GM19438 (cell line): ENCODE data around the gene TNIP1.
A peak's percentile ranks its signal among the peaks of the same experiment; 100 is the strongest.

Source experiments
- ATAC-seq: cut with Tn5 transposase; IDR thresholded peaks from one replicate; pipeline ENCODE4 v1.9.1; 2021; ENCODE audit warnings: low read depth; ENCODE audit not compliant: unreplicated experiment

Gene TNIP1

DNA sequence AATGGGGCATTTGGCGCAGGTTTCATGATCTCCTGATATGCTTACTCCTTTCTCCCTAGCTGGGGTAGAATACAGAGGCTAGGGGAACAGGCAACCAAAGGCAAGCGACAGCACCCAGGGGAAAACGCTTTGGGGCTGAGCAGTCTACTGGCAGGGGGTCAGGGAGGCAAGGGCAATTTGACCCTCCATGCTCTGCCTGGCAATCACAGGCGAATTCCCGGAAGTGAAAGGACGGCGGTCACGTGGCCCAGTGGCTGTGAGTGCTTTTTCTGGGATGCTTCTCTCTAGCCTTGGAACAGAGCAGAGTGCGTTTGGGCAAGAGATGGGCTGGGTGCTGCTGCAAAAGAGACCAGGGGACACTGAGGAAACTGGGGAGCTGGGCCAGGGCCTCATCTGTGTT is 54.7 kb downstream of the TNIP1 start:
- ATAC-seq, result no peak

DNA sequence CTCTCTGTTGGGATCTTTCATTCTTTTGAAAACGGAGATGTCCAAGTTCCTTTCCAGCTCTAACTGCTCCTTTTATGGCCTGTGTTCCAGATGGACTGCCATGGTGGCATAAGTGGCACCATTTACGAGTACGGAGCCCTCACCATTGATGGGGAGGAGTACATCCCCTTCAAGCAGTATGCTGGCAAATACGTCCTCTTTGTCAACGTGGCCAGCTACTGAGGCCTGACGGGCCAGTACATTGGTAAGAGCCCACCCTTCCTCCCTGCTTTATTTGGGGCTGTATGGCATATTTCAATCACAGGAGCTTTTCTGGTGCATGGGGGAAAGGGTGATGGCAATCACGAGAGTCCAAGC is 55.6 kb downstream of the TNIP1 start:
- ATAC-seq, result no peak

DNA sequence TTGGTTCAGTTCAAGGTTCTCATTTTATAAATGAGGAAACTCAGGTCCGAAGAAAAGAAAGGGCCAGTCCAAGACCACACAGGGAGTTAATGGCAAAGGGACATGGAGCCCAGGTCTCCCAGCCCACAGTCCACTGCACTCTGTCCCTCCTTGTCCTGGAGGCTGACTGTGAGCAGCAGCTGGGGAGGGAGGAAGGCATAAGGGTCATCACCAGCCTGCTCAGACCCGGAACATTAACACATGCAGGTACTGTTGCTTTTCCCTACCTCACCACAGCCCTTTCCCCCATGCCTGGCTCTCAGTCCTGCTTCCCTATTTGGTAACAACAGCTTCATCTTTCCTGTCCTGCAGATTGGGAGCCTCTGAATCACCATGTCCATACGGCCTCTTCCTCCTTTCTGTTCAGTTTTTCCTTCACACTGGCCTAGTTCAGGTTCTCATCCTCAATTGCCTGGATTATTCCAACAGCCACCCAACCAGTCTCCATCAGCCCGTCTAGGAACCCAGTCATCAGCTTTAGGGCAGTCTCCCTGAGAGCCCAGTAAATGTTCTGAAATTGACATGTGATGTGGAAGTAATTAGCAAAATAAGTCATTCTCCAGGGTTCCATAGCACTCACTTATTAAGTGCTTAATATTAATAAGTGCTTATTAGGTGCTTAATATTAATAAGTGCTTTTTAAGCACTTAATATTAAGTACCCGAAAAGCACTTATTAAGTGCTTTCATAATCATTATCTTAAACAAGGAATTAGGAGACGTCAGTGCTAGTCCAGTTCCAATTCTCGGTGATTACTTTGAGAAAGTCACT is 56.2 kb downstream of the TNIP1 start:
- ATAC-seq, result no peak

DNA sequence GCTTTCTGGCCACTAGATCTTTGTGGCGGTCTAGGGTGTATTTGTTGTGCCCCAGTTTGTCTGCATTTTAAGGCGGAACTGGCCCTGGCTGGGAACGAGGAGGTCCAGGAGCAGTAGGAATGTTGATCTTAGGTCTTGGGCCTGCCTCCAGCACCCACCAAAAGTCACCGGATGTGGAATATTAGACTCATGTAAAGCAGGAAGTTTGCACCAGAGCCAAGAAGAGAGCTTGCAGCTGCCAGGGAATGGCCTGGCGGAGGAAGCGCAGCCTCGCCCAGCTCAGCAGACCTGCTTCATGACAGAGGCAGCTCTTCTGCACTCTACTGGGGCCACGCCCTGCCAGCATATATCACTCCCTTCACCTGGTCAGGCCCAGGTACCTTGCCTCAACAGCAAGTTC is 57.2 kb downstream of the TNIP1 start:
- ATAC-seq, result no peak

DNA sequence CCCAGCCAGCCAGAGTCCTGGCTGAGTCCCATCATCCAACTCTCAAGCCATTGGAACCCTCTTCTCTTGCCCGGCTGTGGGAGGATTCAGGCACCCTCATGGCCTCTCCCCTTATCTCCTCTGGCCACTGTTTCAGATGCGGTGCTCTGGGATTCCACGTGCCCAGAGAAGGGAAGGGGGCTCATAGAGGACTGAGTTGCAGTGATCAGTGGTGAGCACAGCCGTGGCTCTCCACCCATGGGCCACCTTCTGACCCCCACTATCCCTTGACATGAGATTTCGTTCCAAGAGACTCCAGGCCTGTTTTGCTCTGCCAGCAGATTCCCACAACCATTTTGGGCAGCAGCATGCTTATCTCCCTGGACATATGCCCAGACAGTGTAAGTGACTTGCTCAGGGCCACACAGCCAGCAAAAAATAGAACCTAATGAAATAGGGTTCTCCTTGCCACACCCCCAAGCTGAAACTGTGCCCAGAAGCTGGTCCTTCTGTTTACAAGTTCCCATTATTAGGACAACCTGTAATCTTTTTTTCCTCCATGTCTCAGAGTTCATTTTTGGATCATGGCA is 57.7 kb downstream of the TNIP1 start:
- no peak for ATAC-seq

DNA sequence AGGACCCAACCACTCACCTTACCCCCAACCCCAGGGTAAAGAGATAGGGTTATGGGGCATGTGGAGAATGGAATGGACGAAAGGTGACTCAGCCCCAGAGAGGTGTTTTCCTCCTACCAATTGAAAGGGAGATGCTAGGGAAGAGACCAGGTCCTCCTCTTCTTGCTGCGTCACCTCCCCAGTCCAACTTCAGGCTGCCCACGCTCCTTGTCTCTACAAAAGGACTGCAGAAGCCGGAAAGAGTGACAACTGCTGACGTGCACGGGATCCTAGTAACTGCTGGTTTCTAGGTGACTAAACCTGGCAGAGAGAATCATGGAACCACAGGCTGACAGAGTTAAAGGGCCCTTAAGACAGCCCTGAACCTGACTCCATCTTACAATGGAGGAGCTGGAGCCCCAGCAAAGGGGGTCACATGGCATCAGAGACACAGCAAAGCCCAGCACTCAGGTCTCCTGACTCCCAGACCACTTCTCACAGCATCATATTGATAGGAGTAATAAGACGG is 58.3 kb downstream of the TNIP1 start:
- no peak for ATAC-seq

DNA sequence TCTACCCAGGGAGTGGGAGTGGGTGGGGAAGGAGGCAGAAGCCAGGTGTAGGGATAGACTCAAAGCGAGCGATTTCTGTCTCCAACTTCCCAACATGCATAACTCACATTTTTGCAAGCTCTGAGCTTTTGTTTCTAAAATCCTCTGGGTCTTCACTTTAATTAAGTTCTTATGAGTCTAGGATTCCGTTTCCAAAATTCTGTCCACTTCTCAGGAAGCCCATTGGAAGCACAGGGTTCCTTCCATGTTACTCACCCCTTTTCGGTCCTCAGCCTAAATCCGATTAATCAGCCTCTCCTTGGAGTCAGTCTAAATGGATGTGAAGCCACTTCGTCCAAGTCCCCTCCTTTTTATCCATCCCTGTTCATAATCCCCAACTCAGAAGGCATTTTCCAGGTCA is 59.1 kb downstream of the TNIP1 start:
- ATAC-seq, result no peak

DNA sequence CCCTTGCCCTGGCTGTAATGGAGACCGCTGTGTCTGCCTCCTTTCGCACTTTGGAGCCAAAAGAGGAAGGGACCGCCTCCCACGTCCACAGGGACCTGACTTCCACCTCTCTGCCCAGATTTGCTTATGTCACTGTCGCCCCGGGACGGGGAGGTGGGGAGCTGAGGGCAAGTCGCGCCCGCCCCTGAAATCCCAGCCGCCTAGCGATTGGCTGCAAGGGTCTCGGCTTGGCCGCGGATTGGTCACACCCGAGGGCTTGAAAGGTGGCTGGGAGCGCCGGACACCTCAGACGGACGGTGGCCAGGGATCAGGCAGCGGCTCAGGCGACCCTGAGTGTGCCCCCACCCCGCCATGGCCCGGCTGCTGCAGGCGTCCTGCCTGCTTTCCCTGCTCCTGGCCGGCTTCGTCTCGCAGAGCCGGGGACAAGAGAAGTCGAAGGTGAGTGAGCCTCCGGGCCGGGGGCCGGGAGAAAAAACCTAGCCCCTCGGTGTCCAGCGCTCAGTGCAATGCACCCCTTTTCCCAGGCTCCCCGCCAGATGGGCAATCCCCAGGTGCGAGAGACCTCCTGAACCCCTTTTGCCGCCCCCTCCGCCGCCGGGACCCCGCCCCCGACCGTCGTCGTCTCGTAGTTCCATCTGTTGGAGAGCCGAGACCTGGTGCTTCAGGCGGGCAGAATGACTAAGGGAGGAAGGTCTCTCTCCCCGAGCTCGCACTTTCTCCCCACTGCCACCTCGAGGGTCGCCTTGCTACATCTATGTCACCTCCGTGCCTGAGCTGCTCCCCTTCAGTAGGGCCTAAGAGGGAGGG is 60.3 kb downstream of the TNIP1 start, which contains the start of gene GPX3:
Gene GPX3 (plus strand): TSS at position 288 of the 807 bp plus-strand sequence. CDS start 64 bp downstream, at position 352.
- peak; percentile 61 for ATAC-seq

DNA sequence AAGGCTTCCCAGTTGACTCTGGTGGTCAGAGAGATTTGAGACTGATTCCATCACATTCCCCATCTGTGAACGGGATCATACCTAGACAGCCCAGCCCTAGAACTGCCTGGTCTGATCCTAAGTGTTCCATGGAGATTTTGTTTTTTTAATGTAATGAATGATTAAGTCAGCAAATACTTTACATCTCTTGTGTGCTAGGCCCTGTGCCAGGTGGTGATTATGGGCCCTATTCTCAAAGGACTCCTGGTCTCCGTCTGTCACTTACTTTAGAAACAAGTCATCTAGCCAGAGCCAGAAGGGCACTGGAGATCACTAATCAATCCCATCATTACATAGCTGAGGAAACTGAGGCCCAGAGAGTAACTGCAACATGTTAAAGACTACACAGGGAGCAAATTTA is 61.5 kb downstream of the TNIP1 start:
- ATAC-seq, result no peak

DNA sequence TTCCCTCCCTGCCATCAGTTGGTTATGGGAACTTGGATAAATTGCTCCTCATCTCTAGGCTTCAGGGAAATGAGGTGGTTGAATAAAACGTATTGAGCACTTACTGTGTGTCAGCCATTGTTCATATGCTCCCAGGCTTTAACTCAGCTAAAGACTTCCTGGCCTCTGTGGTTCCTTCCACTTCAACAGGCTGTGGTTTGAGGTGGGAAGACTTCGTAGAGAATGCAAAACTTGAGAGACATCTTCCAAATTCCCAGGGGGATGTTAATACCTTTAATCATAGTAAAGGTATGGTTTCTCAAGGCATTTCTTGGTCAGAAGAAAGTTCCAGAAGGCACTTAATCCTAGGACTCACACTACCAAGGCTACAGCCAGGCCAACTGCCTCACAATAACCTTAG is 62.0 kb downstream of the TNIP1 start:
- ATAC-seq, result no peak

DNA sequence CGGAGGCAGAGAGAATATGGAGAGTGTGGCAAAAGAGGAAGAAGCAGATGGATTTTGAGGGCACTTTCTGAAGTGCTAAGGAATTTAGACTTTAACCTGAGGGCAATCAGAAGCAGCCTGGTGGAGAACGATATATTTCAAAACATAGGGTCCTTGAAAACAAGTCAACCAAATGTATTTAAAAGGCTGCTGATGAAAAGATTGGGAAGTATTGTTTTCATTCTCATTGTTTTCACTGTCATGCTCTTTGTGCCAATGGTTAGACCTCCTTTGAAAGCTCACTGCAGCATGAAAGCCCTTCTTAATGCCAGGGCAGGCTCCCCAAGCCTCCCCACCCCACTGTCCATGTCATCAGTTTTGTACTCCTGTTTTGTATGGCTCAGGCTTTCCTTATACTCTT is 62.9 kb downstream of the TNIP1 start:
- no peak for ATAC-seq

DNA sequence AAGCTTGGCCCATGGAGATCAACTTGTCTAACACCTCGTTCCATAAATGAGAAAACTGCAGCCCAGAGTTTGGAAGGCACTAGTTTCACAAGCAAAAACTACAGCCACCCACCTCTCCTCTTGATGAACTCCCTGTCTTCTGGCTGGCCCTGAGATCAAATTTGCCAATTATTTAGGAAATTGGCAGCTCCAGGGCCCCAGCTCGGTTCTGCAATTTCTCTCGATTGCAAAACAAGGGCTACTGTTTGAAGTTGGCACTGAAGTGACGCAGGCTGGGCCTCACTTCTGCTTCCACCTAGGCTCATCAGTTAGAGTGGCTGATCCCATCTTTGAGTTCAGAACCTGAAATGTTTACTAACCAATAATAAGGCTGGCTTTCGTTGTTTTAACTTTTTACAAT is 64.1 kb downstream of the TNIP1 start:
- no peak for ATAC-seq

DNA sequence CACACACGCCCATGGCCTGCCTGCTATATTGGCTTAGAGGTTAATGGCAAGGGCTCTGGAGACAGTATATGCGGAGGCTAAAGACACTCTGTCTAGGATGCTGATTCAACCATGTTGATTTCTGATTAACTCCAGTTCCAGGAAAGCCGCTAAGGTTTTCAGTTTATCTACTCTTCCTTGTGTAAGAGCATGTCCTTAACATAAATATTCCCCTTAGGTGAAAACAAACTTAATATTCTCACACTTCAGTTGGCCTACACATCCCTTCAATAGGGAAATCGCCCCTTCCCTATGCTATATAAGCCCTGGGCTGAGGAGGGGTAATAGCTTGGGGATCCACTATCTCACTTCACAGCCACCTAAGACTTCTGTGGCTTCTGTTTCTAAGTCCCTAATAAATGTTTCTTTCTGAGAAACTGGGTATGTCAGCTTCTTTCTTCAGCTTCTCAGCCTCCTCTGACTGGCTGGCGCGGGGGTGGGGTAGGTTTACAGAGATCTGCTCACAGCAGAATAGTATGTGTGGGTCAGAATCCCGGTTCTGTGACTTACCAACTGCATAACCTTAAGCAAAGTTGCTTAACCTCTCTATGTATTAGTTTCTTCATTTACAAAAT is 64.8 kb downstream of the TNIP1 start:
- ATAC-seq, result no peak

DNA sequence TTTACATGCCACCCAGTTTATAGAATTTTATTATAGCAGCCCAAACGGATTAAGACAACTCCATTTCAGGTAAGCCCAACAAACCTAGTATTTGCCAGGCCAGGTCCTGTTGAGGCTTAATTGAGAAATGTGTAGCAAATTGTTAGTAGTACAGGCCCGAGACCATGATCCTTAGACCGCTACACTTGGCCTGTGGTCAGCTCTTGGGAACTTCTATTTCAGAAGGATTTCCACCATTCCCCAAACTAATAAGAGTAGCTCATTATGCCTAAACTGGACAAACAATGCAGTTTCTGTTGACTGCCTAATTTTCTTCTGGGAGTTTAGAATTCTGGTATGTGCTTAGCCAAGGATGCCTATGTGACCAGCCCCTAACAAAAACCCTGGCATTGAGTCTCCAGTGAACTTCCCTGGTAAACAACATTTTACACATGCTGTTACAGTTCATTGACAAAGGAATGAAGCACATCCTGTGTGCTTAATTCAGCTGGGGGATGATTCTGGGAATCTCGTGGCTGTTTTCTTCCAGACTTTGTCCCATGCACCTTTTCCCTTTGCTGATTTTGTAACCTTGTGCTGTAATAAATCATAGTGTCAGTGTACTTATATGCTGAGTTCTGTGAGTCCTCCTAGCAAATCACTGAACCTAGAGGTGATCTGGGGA is 66.0 kb downstream of the TNIP1 start:
- no peak for ATAC-seq

DNA sequence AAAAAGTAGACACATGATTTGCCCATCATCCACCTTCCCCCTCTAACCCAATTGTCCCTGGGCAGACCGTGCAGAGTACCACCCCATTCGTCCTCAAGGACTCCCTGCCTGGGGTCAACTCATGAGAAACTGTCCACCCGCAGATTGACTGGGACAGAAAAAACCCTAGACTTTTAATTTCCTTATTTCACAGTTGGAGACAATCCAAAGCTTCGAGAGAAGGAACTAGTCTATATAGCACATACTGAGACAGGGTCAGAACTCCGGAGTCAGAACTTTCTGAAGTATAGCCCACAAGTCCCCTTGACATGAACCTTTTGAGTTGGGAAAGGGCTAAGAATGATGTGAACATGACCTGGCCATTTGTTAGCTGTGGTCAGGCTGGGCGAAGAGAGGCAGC is 68.0 kb downstream of the TNIP1 start:
- ATAC-seq, result no peak

DNA sequence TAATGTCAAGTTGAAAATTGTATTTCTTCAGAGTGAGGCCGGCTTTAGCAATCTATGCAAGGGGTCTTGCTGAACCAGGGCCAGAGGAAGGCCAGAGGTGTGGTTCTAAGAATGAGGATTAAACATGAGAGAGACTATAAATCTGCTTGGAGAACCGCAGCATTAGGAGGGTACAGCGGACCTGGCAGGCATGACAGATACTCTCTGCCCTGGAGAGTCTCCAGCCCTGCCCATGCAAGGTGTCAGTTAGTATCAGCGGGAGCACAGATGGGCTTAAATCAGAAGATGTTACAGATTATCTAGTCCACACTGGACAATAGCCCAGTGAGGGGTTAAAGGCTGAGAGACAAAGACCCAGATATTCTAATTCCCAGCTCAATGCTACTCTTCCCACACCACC is 71.9 kb downstream of the TNIP1 start:
- ATAC-seq, result no peak

DNA sequence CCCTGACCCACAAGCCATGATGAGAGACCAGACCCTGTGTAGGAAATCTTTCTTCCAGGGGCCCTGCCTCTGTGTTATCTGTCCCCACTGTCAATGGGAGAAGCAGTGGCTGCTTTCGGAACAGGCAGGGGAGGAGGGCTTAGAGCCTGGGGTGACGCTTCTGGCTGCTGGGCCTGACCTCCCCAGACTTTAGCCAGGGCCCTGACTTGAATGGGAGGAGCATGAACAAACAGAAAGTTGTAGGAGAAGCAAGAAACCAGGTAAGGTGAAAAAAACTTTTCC is 72.7 kb downstream of the TNIP1 start:
- no peak for ATAC-seq

DNA sequence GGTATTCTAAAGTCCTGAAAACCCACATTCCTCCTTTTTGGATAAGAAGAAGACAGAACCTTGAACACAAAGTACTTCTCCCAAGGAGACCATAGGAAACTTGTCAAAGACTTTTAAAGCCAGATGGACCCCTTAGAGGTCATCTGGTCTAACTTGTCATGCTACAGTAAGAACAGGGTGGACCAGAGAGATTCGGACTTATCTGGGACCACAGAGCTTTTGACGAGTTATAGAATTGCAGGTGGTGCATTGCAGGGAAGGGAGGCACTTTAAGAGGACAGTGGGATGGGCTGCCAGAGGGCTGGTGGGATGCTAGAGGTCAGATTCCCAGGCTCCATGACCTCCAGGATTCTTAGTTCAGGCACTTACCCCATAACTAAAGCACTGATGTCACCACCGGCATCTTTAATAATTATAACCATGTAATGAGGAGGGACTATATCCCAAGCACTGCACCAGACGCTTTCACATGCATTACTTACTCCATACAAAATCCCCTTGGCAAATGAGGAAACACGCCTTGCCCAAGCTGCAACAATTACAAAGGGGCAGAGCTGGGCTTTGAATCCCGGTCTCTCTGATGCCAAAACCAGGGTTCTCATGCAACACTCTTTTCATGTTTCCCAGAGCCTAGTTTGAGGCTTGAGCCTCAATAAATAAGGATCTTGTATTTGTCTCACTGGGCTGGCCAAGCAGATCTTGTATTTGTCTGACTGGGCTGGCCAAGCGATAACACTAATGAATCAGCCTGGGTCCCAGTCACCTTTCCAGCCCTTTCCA is 73.2 kb downstream of the TNIP1 start:
- no peak for ATAC-seq

DNA sequence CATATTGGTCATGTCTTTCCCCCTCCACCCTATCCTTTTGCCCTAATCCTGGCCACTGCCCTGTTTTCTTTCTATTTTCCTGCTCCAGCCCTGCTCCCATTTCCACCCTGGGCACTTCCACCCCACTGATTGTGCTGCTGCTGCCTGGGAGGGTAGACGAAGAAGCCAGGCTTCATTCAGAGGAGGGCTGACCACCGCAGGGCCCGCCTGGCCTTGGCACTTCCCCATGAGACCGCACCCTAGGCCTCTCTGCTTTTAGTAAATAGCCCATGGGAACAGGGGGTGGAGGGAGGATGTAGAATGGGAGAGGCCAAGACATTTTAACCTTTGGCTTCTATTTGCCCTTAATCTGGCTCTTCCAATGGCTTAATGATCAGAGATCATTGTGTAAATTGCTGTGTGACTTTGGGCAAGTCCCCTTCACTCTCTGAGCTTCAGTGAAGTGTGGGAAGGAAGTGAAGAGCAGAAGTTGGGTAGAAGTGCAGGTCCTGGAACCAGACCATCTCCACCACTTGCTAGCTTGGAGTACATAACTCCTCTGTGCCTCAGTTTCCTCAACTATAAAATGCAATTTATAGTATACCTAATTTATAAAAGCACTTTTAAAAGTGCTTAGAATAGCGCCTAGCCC is 74.0 kb downstream of the TNIP1 start:
- no peak for ATAC-seq
